HCT116 (cell line): ENCODE data around the gene HNRNPUL2. TPM values are rescaled to one million over a fixed set of nuclear protein-coding genes. Genes with fewer than 3 reads are reported as not detected.
"Not testable (repeated sequence)": the region's sequence is repeated elsewhere in the genome, so short reads cannot be mapped to it uniquely, and the experiment has no call there.

Experiments
- ATAC-seq: fragments of 200-7000 bp; cut with Tn5 transposase; 2 replicates; pipeline ENCODE4 v1.9.1; 2020; ENCODE audit warnings: mild to moderate bottlenecking, moderate library complexity
- BruUV-seq: library from RNA; stranded (reverse); fragments of 400-500 nt; replicated peaks from 2 replicates; lab custom pipeline; 2021; lab: Mats Ljungman, UMichigan
- CTCF ChIA-PET: fragments of 300-600 bp; sonication (Branson Sonifier 250); formaldehyde crosslinking; loops from one replicate; lab custom pipeline; 2021; ENCODE audit warnings: antibody characterized with exemption; lab: Charles Lee
- POLR2A ChIA-PET: fragments of 300-600, 350-600 bp; sonication (Branson Sonifier 250); formaldehyde crosslinking; loops from one replicate; lab custom pipeline; 2021; ENCODE audit warnings: antibody characterized with exemption; lab: Charles Lee
- RAD21 ChIA-PET, 2 experiments: fragments of 300-600 bp; sonication (Branson Sonifier 250); formaldehyde crosslinking; loops; one replicate each; lab custom pipeline; 2023; ENCODE audit warnings: low total read pairs in 2 of 2; ENCODE audit not compliant: uncharacterized antibody in 2 of 2, unreplicated experiment in 2 of 2, low non-redundant PET in 1 of 2; lab: Charles Lee
- DNase-seq: peaks from one replicate; pipeline ENCODE4 v3.0.0-alpha.2; 2010; ENCODE audit warnings: low read depth, low spot score
- H2AFZ ChIP-seq: fragments of 200-600 bp; shearing (Covaris generic), sonication (generic); 2 replicates; pipeline ENCODE4 v1.6.1; 2017; ENCODE audit warnings: low read depth, mixed run types, mixed read lengths, antibody characterized with exemption, low read length; ENCODE audit not compliant: poor library complexity, severe bottlenecking
- H3K27ac ChIP-seq: 2 replicates; pipeline ENCODE4 v1.5.1; 2012; ENCODE audit warnings: low read depth, low read length
- H3K27me3 ChIP-seq: fragments of 200-600 bp; sonication (generic); 2 replicates; pipeline ENCODE4 v1.6.1; 2016; ENCODE audit warnings: mixed run types, low read length, mixed read lengths; ENCODE audit not compliant: insufficient read depth
- H3K36me3 ChIP-seq, 2 experiments: fragments of 200-500 bp in 1 of 2; fragments of 200-600 bp in 1 of 2; sonication (Bioruptor generic) in 1 of 2; sonication (generic) in 1 of 2; 2 replicates each; pipeline versions ENCODE4 v1.5.1 to v1.6.1; 2014 to 2016; ENCODE audit warnings: low read length in 2 of 2, inconsistent platforms in 1 of 2, mixed read lengths in 1 of 2, mixed run types in 1 of 2; ENCODE audit not compliant: insufficient read depth in 2 of 2, control insufficient read depth in 1 of 2
- H3K4me1 ChIP-seq, 2 experiments: fragments of 200-600 bp in 1 of 2; sonication (generic) in 1 of 2; 2 replicates each; pipeline versions ENCODE4 v1.5.1 to v1.6.1; 2012 to 2017; ENCODE audit warnings: low read length in 2 of 2, inconsistent platforms in 1 of 2, mild to moderate bottlenecking in 1 of 2, mixed read lengths in 1 of 2, mixed run types in 1 of 2, moderate library complexity in 1 of 2; ENCODE audit not compliant: insufficient read depth in 2 of 2, control insufficient read depth in 1 of 2
- H3K4me2 ChIP-seq: fragments of 200-600 bp; sonication (generic); 2 replicates; pipeline ENCODE4 v1.6.1; 2017; ENCODE audit warnings: mixed run types, low read length, mixed read lengths
- H3K4me3 ChIP-seq, 2 experiments: fragments of 200-600 bp in 1 of 2; sonication (generic) in 1 of 2; replicated peaks in 1 of 2; 2 replicates each; pipeline ENCODE4 v1.5.1; 2011 to 2016; ENCODE audit warnings: low read length in 2 of 2, control low read depth in 1 of 2, low read depth in 1 of 2, mild to moderate bottlenecking in 1 of 2, mixed read lengths in 1 of 2, mixed run types in 1 of 2
- H3K79me2 ChIP-seq: fragments of 200-600 bp; sonication (generic); 2 replicates; pipeline ENCODE4 v1.6.1; 2017; ENCODE audit warnings: mild to moderate bottlenecking, mixed run types, low read length, moderate library complexity, mixed read lengths; ENCODE audit not compliant: insufficient read depth
- H3K9ac ChIP-seq: fragments of 200-600 bp; sonication (generic); 2 replicates; pipeline ENCODE4 v1.6.1; 2016; ENCODE audit warnings: low read length, mixed read lengths
- H3K9me2 ChIP-seq: fragments of 200-600 bp; sonication (generic), shearing (Covaris generic); 2 replicates; pipeline ENCODE4 v1.6.1; 2017; ENCODE audit warnings: mixed run types, mild to moderate bottlenecking, moderate library complexity; ENCODE audit not compliant: insufficient read depth
- H3K9me3 ChIP-seq, 2 experiments: fragments of 200-500 bp in 1 of 2; fragments of 200-600 bp in 1 of 2; sonication (Bioruptor generic) in 1 of 2; sonication (generic) in 1 of 2; 2 replicates each; pipeline ENCODE4 v1.6.1; 2014 to 2017; ENCODE audit warnings: low read length in 2 of 2, mixed read lengths in 2 of 2, inconsistent platforms in 1 of 2, low read depth in 1 of 2, mild to moderate bottlenecking in 1 of 2, mixed run types in 1 of 2, moderate library complexity in 1 of 2; ENCODE audit not compliant: control insufficient read depth in 1 of 2, insufficient read depth in 1 of 2
- H4K20me1 ChIP-seq: fragments of 200-600 bp; sonication (generic), shearing (Covaris generic); 2 replicates; pipeline ENCODE4 v1.6.1; 2017; ENCODE audit warnings: mixed run types, mild to moderate bottlenecking, moderate library complexity; ENCODE audit not compliant: insufficient read depth
- CEBPB ChIP-seq: IDR thresholded peaks from 2 replicates; pipeline ENCODE4 v1.6.1; 2012; ENCODE audit warnings: low read depth
- EZH2phosphoT487 ChIP-seq: fragments of 200-600 bp; IDR thresholded peaks from 2 replicates; pipeline ENCODE4 v1.6.1; 2018; ENCODE audit warnings: antibody characterized with exemption, borderline replicate concordance
- POLR2AphosphoS5 ChIP-seq: IDR thresholded peaks from 2 replicates; pipeline ENCODE4 v1.6.1; 2011; ENCODE audit warnings: mild to moderate bottlenecking, low read depth, low read length, moderate library complexity
- SIN3A ChIP-seq: IDR thresholded peaks from 2 replicates; pipeline ENCODE4 v1.6.1; 2012; ENCODE audit warnings: low read depth
- TCF7L2 ChIP-seq: IDR thresholded peaks from 2 replicates; pipeline ENCODE4 v1.7.0; 2011; ENCODE audit warnings: borderline replicate concordance, inconsistent platforms; ENCODE audit not compliant: insufficient read depth, insufficient read length; ENCODE audit errors: extremely low read depth
- YY1 ChIP-seq: IDR thresholded peaks from 2 replicates; pipeline ENCODE4 v1.6.1; 2011; ENCODE audit warnings: low read length, low read depth, moderate library complexity, mild to moderate bottlenecking; ENCODE audit not compliant: insufficient replicate concordance; ENCODE audit errors: extremely low read depth
- ZFX ChIP-seq: fragments of 450-650 bp; IDR thresholded peaks from 2 replicates; pipeline ENCODE4 v1.6.1; 2017
- intact Hi-C: fragments of 100-400 bp; cut with micrococcal nuclease; formaldehyde crosslinking; loops from 2 replicates; pipeline ENCODE4 v1.10.0; 2022
- total RNA-seq: library from RNA; stranded (reverse); gene quantifications from one replicate; pipeline ENCODE4 v1.2.1, GENCODE V29; 2021; ENCODE audit not compliant: unreplicated experiment
- TF ChIP-seq, protein P1 (sequence below): IDR thresholded peaks from 2 replicates; pipeline ENCODE4 v1.6.1; 2012

Gene HNRNPUL2
- total RNA-seq, 1 experiment from 2014 or later: 45.8 TPM

DNA sequence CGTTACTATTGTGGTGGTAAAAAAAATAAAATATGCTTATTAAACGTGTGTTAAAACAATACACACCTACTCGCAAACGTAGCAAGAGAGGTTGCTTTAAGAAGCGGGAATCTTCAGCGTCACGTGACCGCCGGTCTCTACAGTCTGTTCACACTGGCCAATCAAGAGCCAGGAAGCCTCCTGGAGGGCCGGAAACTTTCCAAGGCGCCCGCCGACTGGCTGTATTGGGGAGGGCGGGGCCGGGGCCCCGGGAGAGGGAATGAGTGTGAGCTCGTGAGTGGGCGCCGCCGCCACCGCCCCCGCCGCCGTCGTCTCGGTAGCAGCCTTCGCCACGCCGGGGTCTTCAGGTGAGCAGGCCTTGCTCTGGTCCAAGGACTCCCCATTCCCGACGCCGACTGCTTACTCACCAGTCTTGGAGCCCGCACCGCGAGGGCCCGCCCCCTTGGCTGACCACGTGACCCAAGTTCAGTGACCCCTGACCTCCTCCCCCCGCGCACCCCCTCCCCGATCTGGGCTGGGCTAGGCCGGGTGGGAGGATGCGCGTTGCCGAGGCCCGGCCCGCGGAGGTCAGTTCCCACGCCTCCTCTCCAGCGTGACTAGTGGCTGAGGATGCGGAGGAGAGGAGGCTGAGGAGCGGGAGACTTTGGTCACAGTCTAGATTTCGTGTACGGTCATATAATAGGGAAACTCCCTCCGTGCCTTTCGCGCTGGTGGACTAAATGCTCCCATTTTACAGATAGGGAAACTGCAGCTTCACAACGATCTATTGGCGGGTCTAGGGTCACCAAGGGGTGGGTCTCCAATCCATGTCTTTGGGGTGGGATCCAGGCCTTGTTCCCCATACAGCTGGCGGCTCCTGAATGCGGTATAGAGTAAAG lies 44.1 kb upstream of the HNRNPUL2 start, which contains the start of gene TAF6L (continued):
- TF ChIP-seq YY1 (no peak), EZH2phosphoT487 (no peak), POLR2AphosphoS5 (peak; percentile 30), CEBPB (no peak)
- TF ChIP-seq, protein P1, sequence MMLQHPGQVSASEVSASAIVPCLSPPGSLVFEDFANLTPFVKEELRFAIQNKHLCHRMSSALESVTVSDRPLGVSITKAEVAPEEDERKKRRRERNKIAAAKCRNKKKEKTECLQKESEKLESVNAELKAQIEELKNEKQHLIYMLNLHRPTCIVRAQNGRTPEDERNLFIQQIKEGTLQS: no peak

DNA sequence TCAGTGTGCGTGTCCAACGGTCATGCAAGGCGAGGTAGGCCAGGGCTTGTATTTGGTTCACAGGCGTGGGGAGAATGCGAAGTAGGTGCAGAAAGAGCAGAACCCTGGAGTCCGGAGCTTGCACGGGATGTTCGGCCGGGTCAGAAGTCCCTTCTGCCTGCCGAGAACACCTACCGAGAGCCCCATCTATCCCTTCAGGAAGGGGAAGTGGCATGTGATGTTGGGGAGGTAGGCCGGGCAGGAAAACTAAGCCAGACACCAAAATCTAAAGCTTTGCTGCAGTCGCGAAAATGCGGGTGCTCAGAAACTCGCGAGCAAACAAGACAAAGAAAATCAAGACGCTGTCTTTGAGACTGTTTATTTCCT lies 43.5 kb upstream of the HNRNPUL2 start:
- POLR2A ChIA-PET: interaction anchor here (0.6 to 3.2 kb wide), 9 partner anchors 9 to 106 kb away, joined by 3 to 16 read pairs (median 5); partner anchors contain the start of genes C11orf98, CSKMT, HNRNPUL2 and POLR2G
- no peaks in the 10 kb centered on the region for H4K20me1 ChIP-seq
- H3K27ac ChIP-seq: peak overlapping the region; percentile 74
- peak overlapping the region; percentile 67 to 69 for H3K4me3 ChIP-seq
- H3K4me2 ChIP-seq: peak overlapping the region; percentile 81
- CTCF ChIA-PET: interaction anchor here (1.0 to 4.0 kb wide), 4 partner anchors 16 to 376 kb away, joined by 3 to 27 read pairs (median 4); partner anchors contain the start of genes HNRNPUL2 and TMEM179B
- TF ChIP-seq SIN3A: no peak
- no peak for TF ChIP-seq TCF7L2
- peak; percentile 25; the same call in 1 of the 2 replicates for TF ChIP-seq ZFX
- TF ChIP-seq, all 23 proteins: peak for 1
- RAD21 ChIA-PET: no interaction called here
- Histone ChIP-seq H3K27me3 (no peaks in the 10 kb centered on the region), H3K9me2 (no peaks in the 10 kb centered on the region), H3K9me3 (no peaks in the 10 kb centered on the region), H3K36me3 (peaks cover 6 to 10% of the 10 kb centered on the region in 2 experiments; a peak in 2 of 4 replicates), H3K4me1 (peaks cover 7 to 24% of the 10 kb centered on the region in 2 experiments; a peak in 3 of 4 replicates), H3K79me2 (peaks cover 19% of the 10 kb centered on the region), H3K9ac (peak overlapping the region; percentile 73), H2AFZ (peak overlapping the region; percentile 23)
- no peak for DNase-seq
- no peak for ATAC-seq
- intact Hi-C loops: loop anchor here (1.0 kb wide), 1 partner anchor 9 kb away; the partner anchor contains the start of gene POLR2G
- BruUV-seq: no TSS peak

DNA sequence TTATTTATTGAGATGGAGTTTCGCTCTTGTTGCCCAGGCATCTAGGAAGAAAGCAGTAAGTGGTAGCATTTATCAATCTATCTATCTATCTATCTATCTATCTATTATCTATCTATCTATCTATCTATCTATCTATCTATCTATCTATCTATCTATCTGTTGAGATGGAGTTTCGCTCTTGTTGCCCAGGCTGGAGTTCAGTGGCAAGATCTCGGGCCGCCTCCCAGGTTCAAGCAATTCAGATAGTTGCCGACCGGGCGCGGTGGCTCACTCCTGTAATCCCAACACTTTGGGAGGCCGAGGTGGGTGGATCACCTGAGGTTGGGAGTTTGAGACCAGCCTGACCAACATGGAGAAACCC lies 33.6 kb upstream of the HNRNPUL2 start:
- peaks cover 12 to 15% of the 10 kb centered on the region in 2 experiments for H3K4me1 ChIP-seq
- peak overlapping the region; percentile 30 to 94 for H3K4me3 ChIP-seq
- H4K20me1 ChIP-seq, H3K27me3 ChIP-seq, DNase-seq, H2AFZ ChIP-seq, H3K9me2 ChIP-seq, H3K9me3 ChIP-seq: not testable (repeated sequence)
- ChIA-PET POLR2A (interaction anchor here (0.9 to 1.5 kb wide), 11 partner anchors 9 to 187 kb away, joined by 3 to 15 read pairs (median 4); partner anchors contain the start of genes B3GAT3, C11orf98, CSKMT and EEF1G), RAD21 (interaction anchor here in 1 of 2 experiments (0.7 kb wide), 1 partner anchor 36 kb away, joined by 4 read pairs; no protein-coding TSS in a partner anchor), CTCF (interaction anchor here (0.9 to 2.3 kb wide), 3 partner anchors 9 to 336 kb away, joined by 5 to 13 read pairs (median 6); partner anchors contain the start of gene TMEM179B)
- H3K27ac ChIP-seq: peak overlapping the region; percentile 45; the same call in 1 of the 2 replicates
- peaks cover 15% of the 10 kb centered on the region for H3K79me2 ChIP-seq
- intact Hi-C loops: loop anchor here (1.0 to 10.0 kb wide), 3 partner anchors 10 to 86 kb away; partner anchors contain the start of genes HNRNPUL2, LBHD1, TAF6L and TTC9C
- TSS peak; percentile 85 for BruUV-seq
- peaks cover 4 to 10% of the 10 kb centered on the region in 2 experiments; a peak in 2 of 4 replicates for H3K36me3 ChIP-seq
- H3K9ac ChIP-seq: peak overlapping the region; percentile 90; the same call in 1 of the 2 replicates
- H3K4me2 ChIP-seq: peak overlapping the region; percentile 94
- ATAC-seq: peak; percentile 61
